Uterus (tissue), 4 donors: ENCODE measurements around the gene ARHGAP10. TPM values are rescaled to one million over a fixed set of nuclear protein-coding genes. Genes with fewer than 3 reads are reported as not detected.

ENCODE experiments used
- DNase-seq, 2 donors: peaks; one replicate each; pipeline ENCODE4 v3.0.0-alpha.2; 2019 to 2020
- H3K27ac ChIP-seq, 2 donors: fragments of 200-600 bp; sonication (generic); 1 replicate in 1 of 2; 2 replicates in 1 of 2; pipeline ENCODE4 v1.5.1; 2016 to 2018
- H3K27me3 ChIP-seq, 2 donors: fragments of 200-600 bp; sonication (generic); one replicate each; pipeline ENCODE4 v1.5.1; 2018 to 2019; ENCODE audit warnings: control low read depth in 1 of 2
- H3K36me3 ChIP-seq, 2 donors: fragments of 200-600 bp; sonication (generic); one replicate each; pipeline ENCODE4 v1.5.1; 2019; ENCODE audit warnings: control low read depth in 1 of 2
- H3K4me1 ChIP-seq, 2 donors: fragments of 200-600 bp; sonication (generic); one replicate each; pipeline ENCODE4 v1.5.1; 2018 to 2019; ENCODE audit warnings: control low read depth in 1 of 2
- H3K4me3 ChIP-seq, 2 donors: fragments of 200-600 bp; sonication (generic); 1 replicate in 1 of 2; 2 replicates in 1 of 2; pipeline ENCODE4 v1.5.1; 2018 to 2019; ENCODE audit warnings: mild to moderate bottlenecking in 1 of 2
- H3K9me3 ChIP-seq, 2 donors: fragments of 200-600 bp; sonication (generic); one replicate each; pipeline ENCODE4 v1.5.1; 2019; ENCODE audit warnings: control low read depth in 1 of 2
- POLR2A ChIP-seq, 2 donors: fragments of 450-650 bp; IDR thresholded peaks; one replicate each; pipeline ENCODE4 v1.6.1; 2016; ENCODE audit warnings: antibody characterized with exemption in 2 of 2, mild to moderate bottlenecking in 1 of 2, moderate library complexity in 1 of 2
- intact Hi-C: fragments of 100-400 bp; cut with DNase I; formaldehyde crosslinking; loops from one replicate; pipeline ENCODE4 v1.15.1; 2023; ENCODE audit warnings: low total_unique reads
- total RNA-seq, 4 donors: library from RNA; depleted of rRNA in 3 of 4; stranded (reverse); fragments of >200 nt in 3 of 4; gene quantifications; one replicate each; pipeline versions ENCODE4 v1.1.0 to v1.2.4, GENCODE V29; 2014 to 2023
- TF ChIP-seq, protein P1 (sequence below), 4 experiments: fragments of 200-600 bp in 2 of 4; fragments of 450-650 bp in 2 of 4; sonication (generic) in 2 of 4; IDR thresholded peaks; one replicate each; pipeline ENCODE4 v1.5.1; 2016 to 2019; ENCODE audit warnings: antibody characterized with exemption in 4 of 4, mild to moderate bottlenecking in 2 of 4, moderate library complexity in 1 of 4
- donor health status: DM: yes; HTN: yes; CAD: no.

ARHGAP10 gene
- total RNA-seq, 4 donors from 2014 or later: 25.1 to 94.4 (median 54.4) TPM

- Histone ChIP-seq H3K27me3 (no peaks in the 10 kb centered on the region), H3K27ac (no peak overlapping the region), H3K36me3 (no peaks in the 10 kb centered on the region), H3K4me1 (no peaks in the 10 kb centered on the region), H3K4me3 (no peak overlapping the region), H3K9me3 (no peaks in the 10 kb centered on the region)
- no peak for DNase-seq
- intact Hi-C loops: no loop called here
- no peak for TF ChIP-seq POLR2A (IDR thresholded peaks at IDR 0.05)
These were observed 321.6 kb downstream of the ARHGAP10 start for GRCh38 chr4:148053298-148054003.

GRCh38 chr4:148054275-148054674, 322.4 kb downstream of the ARHGAP10 start:
- H3K4me3 ChIP-seq: no peak overlapping the region
- no peak for DNase-seq
- H3K9me3 ChIP-seq: no peaks in the 10 kb centered on the region
- no peak overlapping the region for H3K27ac ChIP-seq
- no peaks in the 10 kb centered on the region for H3K27me3 ChIP-seq
- H3K4me1 ChIP-seq: no peaks in the 10 kb centered on the region
- intact Hi-C loops: no loop called here
- H3K36me3 ChIP-seq: no peaks in the 10 kb centered on the region
- TF ChIP-seq POLR2A (IDR thresholded peaks at IDR 0.05): no peak

DNA sequence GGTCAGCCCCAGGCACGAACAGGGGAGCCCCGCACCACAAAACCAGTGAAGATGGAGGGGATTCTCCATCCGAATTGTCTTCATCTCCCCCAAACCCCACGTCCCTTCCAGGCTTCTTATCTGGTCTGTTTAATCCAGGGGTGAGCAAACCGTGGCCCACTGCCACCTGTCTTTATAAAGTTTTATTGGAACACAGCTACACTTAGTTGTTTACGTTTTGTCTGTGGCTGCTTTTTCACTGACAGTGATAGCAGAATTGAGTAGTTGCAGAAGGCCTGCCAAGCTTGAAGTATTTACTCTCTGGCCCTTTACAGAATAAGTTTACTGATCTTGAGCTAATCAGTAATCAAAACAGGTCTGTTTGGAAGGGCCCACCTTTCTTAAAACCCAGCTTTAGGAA, 324.0 kb downstream of the ARHGAP10 start:
- no peak for DNase-seq
- Histone ChIP-seq H3K36me3 (no peaks in the 10 kb centered on the region), H3K4me3 (no peak overlapping the region), H3K4me1 (no peaks in the 10 kb centered on the region), H3K27ac (no peak overlapping the region), H3K9me3 (no peaks in the 10 kb centered on the region), H3K27me3 (no peaks in the 10 kb centered on the region)
- TF ChIP-seq POLR2A (IDR thresholded peaks at IDR 0.05): no peak
- TF ChIP-seq, protein P1, sequence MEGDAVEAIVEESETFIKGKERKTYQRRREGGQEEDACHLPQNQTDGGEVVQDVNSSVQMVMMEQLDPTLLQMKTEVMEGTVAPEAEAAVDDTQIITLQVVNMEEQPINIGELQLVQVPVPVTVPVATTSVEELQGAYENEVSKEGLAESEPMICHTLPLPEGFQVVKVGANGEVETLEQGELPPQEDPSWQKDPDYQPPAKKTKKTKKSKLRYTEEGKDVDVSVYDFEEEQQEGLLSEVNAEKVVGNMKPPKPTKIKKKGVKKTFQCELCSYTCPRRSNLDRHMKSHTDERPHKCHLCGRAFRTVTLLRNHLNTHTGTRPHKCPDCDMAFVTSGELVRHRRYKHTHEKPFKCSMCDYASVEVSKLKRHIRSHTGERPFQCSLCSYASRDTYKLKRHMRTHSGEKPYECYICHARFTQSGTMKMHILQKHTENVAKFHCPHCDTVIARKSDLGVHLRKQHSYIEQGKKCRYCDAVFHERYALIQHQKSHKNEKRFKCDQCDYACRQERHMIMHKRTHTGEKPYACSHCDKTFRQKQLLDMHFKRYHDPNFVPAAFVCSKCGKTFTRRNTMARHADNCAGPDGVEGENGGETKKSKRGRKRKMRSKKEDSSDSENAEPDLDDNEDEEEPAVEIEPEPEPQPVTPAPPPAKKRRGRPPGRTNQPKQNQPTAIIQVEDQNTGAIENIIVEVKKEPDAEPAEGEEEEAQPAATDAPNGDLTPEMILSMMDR (IDR thresholded peaks at IDR 0.05): no peak
- intact Hi-C loops: no loop called here

- Histone ChIP-seq H3K4me1 (no peaks in the 10 kb centered on the region), H3K9me3 (no peaks in the 10 kb centered on the region), H3K27me3 (no peaks in the 10 kb centered on the region), H3K4me3 (no peak overlapping the region), H3K36me3 (no peaks in the 10 kb centered on the region), H3K27ac (no peak overlapping the region)
- intact Hi-C loops: no loop called here
- TF ChIP-seq, protein P1 (IDR thresholded peaks at IDR 0.05): no peak
- TF ChIP-seq POLR2A (IDR thresholded peaks at IDR 0.05): no peak
- no peak for DNase-seq
These were observed 325.0 kb downstream of the ARHGAP10 start for GRCh38 chr4:148056879-148057278.

GRCh38 chr4:148057516-148057915, 325.6 kb downstream of the ARHGAP10 start:
- no peak for DNase-seq
- no peaks in the 10 kb centered on the region for H3K36me3 ChIP-seq
- no peaks in the 10 kb centered on the region for H3K9me3 ChIP-seq
- intact Hi-C loops: no loop called here
- no peaks in the 10 kb centered on the region for H3K27me3 ChIP-seq
- no peak overlapping the region for H3K4me3 ChIP-seq
- H3K4me1 ChIP-seq: no peaks in the 10 kb centered on the region
- H3K27ac ChIP-seq: no peak overlapping the region
- TF ChIP-seq POLR2A (IDR thresholded peaks at IDR 0.05): no peak
- TF ChIP-seq, protein P1 (IDR thresholded peaks at IDR 0.05): no peak

GRCh38 chr4:148057984-148058859, 326.3 kb downstream of the ARHGAP10 start:
- no peaks in the 10 kb centered on the region for H3K4me1 ChIP-seq
- intact Hi-C loops: no loop called here
- no peaks in the 10 kb centered on the region for H3K36me3 ChIP-seq
- DNase-seq: no peak
- no peak overlapping the region for H3K27ac ChIP-seq
- H3K9me3 ChIP-seq: no peaks in the 10 kb centered on the region
- TF ChIP-seq, protein P1 (IDR thresholded peaks at IDR 0.05): no peak
- no peak for TF ChIP-seq POLR2A (IDR thresholded peaks at IDR 0.05)
- H3K4me3 ChIP-seq: no peak overlapping the region
- H3K27me3 ChIP-seq: no peaks in the 10 kb centered on the region
